Trophoblast cell (in vitro differentiated cells and primary cell): ENCODE data around the gene TSC22D3.
A peak's percentile ranks its signal among the peaks of the same experiment; 100 is the strongest.

Experiments used
- DNase-seq, 2 donors: peaks; one replicate each; pipeline ENCODE4 v3.0.0-alpha.2; 2016
- H2AFZ ChIP-seq: 2 replicates; pipeline ENCODE4 v1.6.1; 2013; ENCODE audit warnings: low read length, moderate library complexity, mild to moderate bottlenecking; ENCODE audit not compliant: insufficient read depth, poor library complexity
- H2AK5ac ChIP-seq: 2 replicates; pipeline ENCODE4 v1.6.1; 2013; ENCODE audit warnings: mild to moderate bottlenecking, low read length
- H2BK120ac ChIP-seq: 2 replicates; pipeline ENCODE4 v1.6.1; 2013; ENCODE audit warnings: low read length, mild to moderate bottlenecking, moderate library complexity; ENCODE audit not compliant: insufficient read depth, poor library complexity
- H2BK12ac ChIP-seq: 2 replicates; pipeline ENCODE4 v1.6.1; 2013; ENCODE audit warnings: mild to moderate bottlenecking, low read length, moderate library complexity
- H2BK5ac ChIP-seq: 2 replicates; pipeline ENCODE4 v1.6.1; 2013; ENCODE audit warnings: low read length, low read depth, moderate library complexity, mild to moderate bottlenecking; ENCODE audit not compliant: poor library complexity
- H3K14ac ChIP-seq: 2 replicates; pipeline ENCODE4 v1.6.1; 2013; ENCODE audit warnings: mild to moderate bottlenecking, low read length
- H3K18ac ChIP-seq: 2 replicates; pipeline ENCODE4 v1.6.1; 2013; ENCODE audit warnings: mild to moderate bottlenecking, low read length
- H3K23ac ChIP-seq: 2 replicates; pipeline ENCODE4 v1.6.1; 2013; ENCODE audit warnings: low read length
- H3K27ac ChIP-seq: 2 replicates; pipeline ENCODE4 v1.5.1; 2013; ENCODE audit warnings: low read depth, mild to moderate bottlenecking, inconsistent platforms, low read length, moderate library complexity
- H3K27me3 ChIP-seq: 2 replicates; pipeline ENCODE4 v1.6.1; 2013; ENCODE audit warnings: inconsistent platforms, mild to moderate bottlenecking, low read length, moderate library complexity; ENCODE audit not compliant: insufficient read depth
- H3K36me3 ChIP-seq, 2 experiments: 1 replicate in 1 of 2; 2 replicates in 1 of 2; pipeline ENCODE4 v1.6.1; 2013; ENCODE audit warnings: low read length in 2 of 2, mild to moderate bottlenecking in 2 of 2, moderate library complexity in 1 of 2; ENCODE audit not compliant: insufficient read depth in 2 of 2, control insufficient read depth in 1 of 2
- H3K4ac ChIP-seq: 2 replicates; pipeline ENCODE4 v1.6.1; 2013; ENCODE audit warnings: low read depth, mild to moderate bottlenecking, low read length, moderate library complexity
- H3K4me1 ChIP-seq, 2 experiments: 1 replicate in 1 of 2; 2 replicates in 1 of 2; pipeline ENCODE4 v1.6.1; 2013; ENCODE audit warnings: low read length in 2 of 2, mild to moderate bottlenecking in 2 of 2, moderate library complexity in 1 of 2; ENCODE audit not compliant: insufficient read depth in 2 of 2, control insufficient read depth in 1 of 2
- H3K4me2 ChIP-seq: 2 replicates; pipeline ENCODE4 v1.6.1; 2013; ENCODE audit warnings: inconsistent platforms, mild to moderate bottlenecking, low read length, moderate library complexity
- H3K4me3 ChIP-seq: 2 replicates; pipeline ENCODE4 v1.5.1; 2013; ENCODE audit warnings: mild to moderate bottlenecking, low read depth, low read length, inconsistent platforms
- H3K79me1 ChIP-seq: one replicate; pipeline ENCODE4 v1.6.1; 2013; ENCODE audit warnings: low read length
- H3K79me2 ChIP-seq: 2 replicates; pipeline ENCODE4 v1.6.1; 2013; ENCODE audit warnings: low read length, mild to moderate bottlenecking; ENCODE audit not compliant: control insufficient read depth, insufficient read depth, poor library complexity
- H3K9ac ChIP-seq: 2 replicates; pipeline ENCODE4 v1.6.1; 2013; ENCODE audit warnings: mild to moderate bottlenecking, low read length
- H3K9me3 ChIP-seq: 2 replicates; pipeline ENCODE4 v1.6.1; 2013; ENCODE audit warnings: low read depth, mild to moderate bottlenecking, control low read depth, inconsistent platforms, low read length; ENCODE audit not compliant: insufficient read depth
- H4K12ac ChIP-seq: 2 replicates; pipeline ENCODE4 v1.6.1; 2013; ENCODE audit warnings: low read depth, mild to moderate bottlenecking, low read length, moderate library complexity
- H4K8ac ChIP-seq: 2 replicates; pipeline ENCODE4 v1.6.1; 2013; ENCODE audit warnings: low read depth, mild to moderate bottlenecking, low read length, moderate library complexity
- H4K91ac ChIP-seq: one replicate; pipeline ENCODE4 v1.6.1; 2013; ENCODE audit warnings: low read depth, mild to moderate bottlenecking, low read length, moderate library complexity
- WGBS: extraction: QIAGEN DNeasy Blood & Tissue Kit; methylation state at CpG from one replicate; pipeline ENCODE4 v1.1.7; 2013; ENCODE audit warnings: missing lambda C conversion rate; ENCODE audit not compliant: insufficient read length, insufficient coverage; ENCODE audit errors: extremely low coverage; 5-methylcytosine and 5-hydroxymethylcytosine counted together

TSC22D3 gene

GRCh38 chrX:107675365-107675654, 100.3 kb downstream of the TSC22D3 start:
- Histone ChIP-seq H3K18ac (no peak overlapping the region), H3K27me3 (no peaks in the 10 kb centered on the region), H2BK120ac (no peak overlapping the region), H3K4ac (no peak overlapping the region), H3K14ac (no peak overlapping the region), H3K9ac (no peak overlapping the region), H3K79me1 (no peaks in the 10 kb centered on the region), H4K91ac (no peak overlapping the region), H3K9me3 (no peaks in the 10 kb centered on the region), H2AK5ac (no peak overlapping the region), H3K27ac (no peak overlapping the region), H2BK5ac (no peak overlapping the region), H3K4me1 (no peaks in the 10 kb centered on the region), H3K23ac (no peak overlapping the region), H3K36me3 (no peaks in the 10 kb centered on the region), H3K4me3 (no peak overlapping the region), H2AFZ (no peak overlapping the region), H4K8ac (no peak overlapping the region), H3K4me2 (no peak overlapping the region), H2BK12ac (no peak overlapping the region), H4K12ac (no peak overlapping the region), H3K79me2 (no peaks in the 10 kb centered on the region)
- no peak for DNase-seq
- no CpG with 5 or more reads among the region's 1 CpG for WGBS

GRCh38 chrX:107674480-107675364, 100.9 kb downstream of the TSC22D3 start:
- no peaks in the 10 kb centered on the region for H3K4me1 ChIP-seq
- DNase-seq, result peak in 1 of 2 donors; percentile 17
- H4K91ac ChIP-seq, result no peak overlapping the region
- no peaks in the 10 kb centered on the region for H3K36me3 ChIP-seq
- H3K4ac ChIP-seq, result no peak overlapping the region
- H3K79me1 ChIP-seq, result no peaks in the 10 kb centered on the region
- no peaks in the 10 kb centered on the region for H3K9me3 ChIP-seq
- H3K9ac ChIP-seq, result no peak overlapping the region
- no peak overlapping the region for H3K14ac ChIP-seq
- no peak overlapping the region for H2AK5ac ChIP-seq
- no peak overlapping the region for H2BK5ac ChIP-seq
- WGBS, result no CpG with 5 or more reads among the region's 9 CpGs
- H3K4me3 ChIP-seq, result no peak overlapping the region
- H2BK120ac ChIP-seq, result no peak overlapping the region
- no peak overlapping the region for H2BK12ac ChIP-seq
- H3K4me2 ChIP-seq, result no peak overlapping the region
- H2AFZ ChIP-seq, result no peak overlapping the region
- no peak overlapping the region for H4K8ac ChIP-seq
- no peak overlapping the region for H3K23ac ChIP-seq
- H4K12ac ChIP-seq, result no peak overlapping the region
- H3K79me2 ChIP-seq, result no peaks in the 10 kb centered on the region
- H3K27me3 ChIP-seq, result no peaks in the 10 kb centered on the region
- H3K27ac ChIP-seq, result no peak overlapping the region
- no peak overlapping the region for H3K18ac ChIP-seq

- Histone ChIP-seq H2BK120ac (no peak overlapping the region), H3K4me3 (no peak overlapping the region), H3K4ac (no peak overlapping the region), H3K4me1 (no peaks in the 10 kb centered on the region), H4K8ac (no peak overlapping the region), H4K12ac (no peak overlapping the region), H3K14ac (no peak overlapping the region), H2AFZ (no peak overlapping the region), H3K79me1 (no peaks in the 10 kb centered on the region), H2BK12ac (no peak overlapping the region), H3K9me3 (no peaks in the 10 kb centered on the region), H3K27ac (no peak overlapping the region), H3K18ac (no peak overlapping the region), H3K79me2 (no peaks in the 10 kb centered on the region), H3K36me3 (no peaks in the 10 kb centered on the region), H2AK5ac (no peak overlapping the region), H2BK5ac (no peak overlapping the region), H3K27me3 (no peaks in the 10 kb centered on the region), H3K9ac (no peak overlapping the region), H3K4me2 (no peak overlapping the region), H3K23ac (no peak overlapping the region), H4K91ac (no peak overlapping the region)
- WGBS, result no CpG with 5 or more reads among the region's 7 CpGs
- DNase-seq, result peak in 1 of 2 donors; percentile 8
Observed at GRCh38 chrX:107673933-107674479, 101.6 kb downstream of the TSC22D3 start.

- Histone ChIP-seq H2AK5ac (no peak overlapping the region), H3K27ac (no peak overlapping the region), H4K8ac (no peak overlapping the region), H3K79me2 (no peaks in the 10 kb centered on the region), H3K9ac (no peak overlapping the region), H3K36me3 (no peaks in the 10 kb centered on the region), H3K27me3 (no peaks in the 10 kb centered on the region), H3K14ac (no peak overlapping the region), H2BK5ac (no peak overlapping the region), H4K12ac (no peak overlapping the region), H3K4me3 (no peak overlapping the region), H2BK120ac (no peak overlapping the region), H3K4me1 (no peaks in the 10 kb centered on the region), H3K79me1 (no peaks in the 10 kb centered on the region), H3K4ac (no peak overlapping the region), H4K91ac (no peak overlapping the region), H3K23ac (no peak overlapping the region), H3K4me2 (no peak overlapping the region), H2BK12ac (no peak overlapping the region), H3K9me3 (no peaks in the 10 kb centered on the region), H3K18ac (no peak overlapping the region), H2AFZ (no peak overlapping the region)
- DNase-seq, result no peak
- no CpG with 5 or more reads among the region's 6 CpGs for WGBS
Observed at GRCh38 chrX:107673431-107673830, 102.2 kb downstream of the TSC22D3 start.
